Measurements from ENCODE around the gene STAC2. TPM values are rescaled to one million over a fixed set of nuclear protein-coding genes. Genes with fewer than 3 reads are reported as not detected.
"Not testable (repeated sequence)": the region's sequence is repeated elsewhere in the genome, so short reads cannot be mapped to it uniquely, and the experiment has no call there.

Gene STAC2
- total RNA-seq, 1 donor from 2014 or later, result 0.62 TPM

DNA sequence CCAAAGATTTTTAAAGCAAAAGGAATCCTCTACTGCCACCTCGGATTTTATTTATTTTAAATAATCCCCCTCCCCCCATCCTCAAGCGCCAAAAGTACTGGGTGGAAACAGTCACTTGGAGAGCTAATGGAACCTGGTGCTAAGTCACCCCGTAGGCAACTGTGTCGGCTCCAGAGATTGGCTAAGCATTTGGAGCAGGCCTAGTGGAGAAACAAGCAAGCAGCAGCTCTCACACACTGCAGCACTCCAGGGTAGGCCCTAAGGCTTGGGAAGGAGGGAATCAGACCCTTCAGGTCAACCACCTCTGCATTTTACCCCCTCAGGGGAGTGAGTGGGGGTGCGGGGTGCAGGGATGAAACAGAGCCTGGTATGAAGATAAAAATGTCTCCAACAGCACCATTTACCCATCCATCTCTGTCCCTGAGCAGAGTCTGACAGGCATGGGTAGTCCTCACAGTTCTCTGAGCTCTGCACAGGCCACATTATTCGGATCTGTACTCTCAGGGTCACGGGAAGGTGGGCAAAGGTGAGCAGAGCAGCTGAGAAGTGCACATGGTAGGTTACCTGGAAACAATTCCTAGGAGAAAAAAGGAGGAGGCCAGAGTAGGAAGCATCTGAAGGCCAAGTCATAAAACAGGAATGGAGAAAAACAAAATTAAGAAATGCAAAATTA, 27.2 kb upstream of the STAC2 start:
- peaks cover 37% of the 10 kb centered on the region for H3K36me3 Mint-ChIP-seq (ENCODE audit: unreplicated experiment)
- no peak overlapping the region for H3K27ac Mint-ChIP-seq (ENCODE audit: unreplicated experiment)
- no peaks in the 10 kb centered on the region for H3K27me3 Mint-ChIP-seq (ENCODE audit: unreplicated experiment)

DNA sequence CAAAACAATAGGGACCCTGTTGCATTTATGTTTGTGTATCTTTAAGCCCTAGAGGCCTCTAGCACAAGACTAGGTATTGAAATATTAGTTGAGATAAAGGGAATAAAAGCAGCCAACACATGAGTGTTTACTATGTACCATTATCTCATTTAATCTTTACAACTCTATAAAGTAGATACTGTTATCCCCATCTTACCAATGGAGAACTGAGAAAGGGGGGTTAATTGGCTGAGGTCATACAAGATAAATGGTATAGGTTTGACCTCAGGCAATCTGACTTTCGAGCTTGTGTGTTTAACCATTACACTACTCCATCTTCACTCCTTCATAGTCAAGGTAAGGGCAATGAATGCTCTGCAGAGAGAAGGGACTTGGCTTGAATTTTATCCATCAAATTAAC, 26.3 kb upstream of the STAC2 start:
- no peak for DNase-seq (ENCODE audit: extremely low spot score, unreplicated experiment)

More for the DNA sequence above, 27.2 kb upstream of the STAC2 start:
- DNase-seq (ENCODE audit: extremely low spot score, unreplicated experiment), result no peak
- H3K4me3 Mint-ChIP-seq (ENCODE audit: unreplicated experiment), result no peak overlapping the region
- H3K4me1 Mint-ChIP-seq (ENCODE audit: unreplicated experiment), result no peaks in the 10 kb centered on the region
- H3K9me3 Mint-ChIP-seq (ENCODE audit: unreplicated experiment), result no peaks in the 10 kb centered on the region
- TF ChIP-seq, protein P1, sequence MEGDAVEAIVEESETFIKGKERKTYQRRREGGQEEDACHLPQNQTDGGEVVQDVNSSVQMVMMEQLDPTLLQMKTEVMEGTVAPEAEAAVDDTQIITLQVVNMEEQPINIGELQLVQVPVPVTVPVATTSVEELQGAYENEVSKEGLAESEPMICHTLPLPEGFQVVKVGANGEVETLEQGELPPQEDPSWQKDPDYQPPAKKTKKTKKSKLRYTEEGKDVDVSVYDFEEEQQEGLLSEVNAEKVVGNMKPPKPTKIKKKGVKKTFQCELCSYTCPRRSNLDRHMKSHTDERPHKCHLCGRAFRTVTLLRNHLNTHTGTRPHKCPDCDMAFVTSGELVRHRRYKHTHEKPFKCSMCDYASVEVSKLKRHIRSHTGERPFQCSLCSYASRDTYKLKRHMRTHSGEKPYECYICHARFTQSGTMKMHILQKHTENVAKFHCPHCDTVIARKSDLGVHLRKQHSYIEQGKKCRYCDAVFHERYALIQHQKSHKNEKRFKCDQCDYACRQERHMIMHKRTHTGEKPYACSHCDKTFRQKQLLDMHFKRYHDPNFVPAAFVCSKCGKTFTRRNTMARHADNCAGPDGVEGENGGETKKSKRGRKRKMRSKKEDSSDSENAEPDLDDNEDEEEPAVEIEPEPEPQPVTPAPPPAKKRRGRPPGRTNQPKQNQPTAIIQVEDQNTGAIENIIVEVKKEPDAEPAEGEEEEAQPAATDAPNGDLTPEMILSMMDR (IDR thresholded peaks at IDR 0.05), result no peak

DNA sequence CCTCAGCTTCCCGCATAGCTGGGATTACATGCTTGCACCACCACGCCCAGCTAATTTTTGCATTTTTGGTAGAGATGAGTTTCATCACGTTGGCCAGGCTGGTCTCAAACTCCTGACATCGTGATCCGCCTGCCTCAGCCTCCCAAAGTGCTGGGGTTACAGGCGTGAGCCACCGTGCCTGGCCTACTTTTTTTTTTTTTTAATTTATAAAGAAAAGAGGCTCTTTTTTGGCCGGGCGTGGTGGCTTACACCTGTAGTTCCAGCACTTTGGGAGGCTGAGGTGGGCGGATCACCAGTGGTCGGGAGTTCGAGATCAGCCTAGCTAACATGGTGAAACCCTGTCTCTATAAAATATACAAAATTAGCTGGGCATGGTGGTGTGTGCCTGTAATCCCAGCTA, 24.3 kb upstream of the STAC2 start:
- not testable (repeated sequence) for DNase-seq (ENCODE audit: extremely low spot score, unreplicated experiment); H3K27ac Mint-ChIP-seq (ENCODE audit: unreplicated experiment); H3K27me3 Mint-ChIP-seq (ENCODE audit: unreplicated experiment); H3K9me3 Mint-ChIP-seq (ENCODE audit: unreplicated experiment); H3K4me3 Mint-ChIP-seq (ENCODE audit: unreplicated experiment); H3K4me1 Mint-ChIP-seq (ENCODE audit: unreplicated experiment)
- H3K36me3 Mint-ChIP-seq (ENCODE audit: unreplicated experiment), result peaks cover 26% of the 10 kb centered on the region

More for the DNA sequence above, 26.3 kb upstream of the STAC2 start:
- Mint-ChIP-seq H3K9me3 (ENCODE audit: unreplicated experiment) (no peaks in the 10 kb centered on the region), H3K27me3 (ENCODE audit: unreplicated experiment) (no peaks in the 10 kb centered on the region), H3K36me3 (ENCODE audit: unreplicated experiment) (peaks cover 29% of the 10 kb centered on the region), H3K4me3 (ENCODE audit: unreplicated experiment) (no peak overlapping the region), H3K27ac (ENCODE audit: unreplicated experiment) (no peak overlapping the region), H3K4me1 (ENCODE audit: unreplicated experiment) (no peaks in the 10 kb centered on the region)
- TF ChIP-seq, protein P1 (IDR thresholded peaks at IDR 0.05), result no peak

DNA sequence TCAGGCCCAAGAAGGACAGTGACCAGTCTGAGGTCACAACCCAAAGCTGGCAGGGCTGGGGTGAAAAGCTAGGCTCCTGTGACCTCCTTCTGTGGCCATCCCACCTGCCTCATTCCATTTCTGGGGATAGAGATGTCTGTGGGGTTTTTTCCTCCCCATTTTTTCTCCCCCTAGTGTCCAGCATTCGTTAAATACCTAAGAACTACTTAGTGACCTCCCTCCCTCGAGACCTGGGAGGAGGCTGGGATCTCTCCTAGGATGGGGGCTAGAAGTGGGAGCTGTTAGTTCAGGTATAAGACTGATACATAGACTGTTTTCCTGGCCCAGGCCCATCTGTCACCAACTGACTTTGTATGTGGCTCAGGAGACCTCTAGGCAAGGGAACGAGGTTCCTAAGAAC, 20.5 kb upstream of the STAC2 start:
- peaks cover 14% of the 10 kb centered on the region for H3K4me1 Mint-ChIP-seq (ENCODE audit: unreplicated experiment)
- H3K36me3 Mint-ChIP-seq (ENCODE audit: unreplicated experiment), result peaks cover 5% of the 10 kb centered on the region
- H3K4me3 Mint-ChIP-seq (ENCODE audit: unreplicated experiment), result no peak overlapping the region
- no peaks in the 10 kb centered on the region for H3K9me3 Mint-ChIP-seq (ENCODE audit: unreplicated experiment)
- no peak for DNase-seq (ENCODE audit: extremely low spot score, unreplicated experiment)
- H3K27me3 Mint-ChIP-seq (ENCODE audit: unreplicated experiment), result no peaks in the 10 kb centered on the region
- H3K27ac Mint-ChIP-seq (ENCODE audit: unreplicated experiment), result no peak overlapping the region
- TF ChIP-seq, protein P1 (IDR thresholded peaks at IDR 0.05), result no peak

DNA sequence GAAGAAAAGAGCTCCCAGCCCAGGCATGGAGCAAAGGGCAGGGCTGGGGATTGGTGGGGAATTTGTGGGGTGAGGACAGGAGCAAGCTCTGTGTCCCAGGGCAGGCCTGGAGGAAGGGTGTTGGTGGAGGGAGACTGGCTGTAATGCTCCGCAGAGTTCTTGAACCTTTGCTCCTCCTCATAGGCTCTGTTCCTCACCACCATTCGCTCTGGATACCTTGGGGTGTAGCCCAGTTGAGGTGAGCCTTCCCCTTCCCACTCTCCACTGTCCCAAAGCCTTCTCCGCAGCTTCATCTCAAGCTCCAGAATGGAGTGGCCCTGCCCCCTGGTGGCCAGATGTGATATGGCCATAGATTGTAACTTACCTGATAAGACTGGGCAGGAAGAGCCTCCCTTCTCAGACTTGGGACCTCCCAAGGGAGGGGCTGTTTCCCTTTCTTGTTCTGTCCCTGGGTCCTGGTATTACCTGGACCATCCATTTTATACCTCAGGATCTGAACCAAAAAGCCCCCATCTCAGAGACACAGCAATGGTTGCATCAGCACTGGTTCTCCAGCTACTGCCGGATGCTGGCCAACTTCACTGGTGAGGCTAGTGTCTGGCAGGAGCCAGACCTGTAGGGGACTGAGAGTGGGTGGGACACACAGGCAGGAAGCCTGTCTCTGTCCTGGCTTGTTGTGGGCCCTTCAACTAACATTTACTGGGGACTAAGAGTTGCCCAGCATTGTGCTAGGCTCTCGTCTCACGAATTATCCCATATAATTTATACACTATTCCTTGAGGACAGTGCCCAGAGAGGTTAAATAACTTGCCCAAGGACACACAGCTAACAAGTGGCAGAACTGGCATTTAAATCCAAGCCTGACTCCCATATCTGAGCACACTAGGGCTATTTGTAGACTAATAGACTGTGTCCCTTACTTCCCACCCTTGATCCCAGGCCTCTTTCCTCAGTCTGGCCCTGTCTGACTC, 19.1 kb upstream of the STAC2 start:
- Mint-ChIP-seq H3K9me3 (ENCODE audit: unreplicated experiment) (no peaks in the 10 kb centered on the region), H3K4me1 (ENCODE audit: unreplicated experiment) (peaks cover 14% of the 10 kb centered on the region), H3K27ac (ENCODE audit: unreplicated experiment) (no peak overlapping the region), H3K36me3 (ENCODE audit: unreplicated experiment) (peaks cover 3% of the 10 kb centered on the region), H3K27me3 (ENCODE audit: unreplicated experiment) (no peaks in the 10 kb centered on the region), H3K4me3 (ENCODE audit: unreplicated experiment) (no peak overlapping the region)
- peak; percentile 94 for DNase-seq (ENCODE audit: extremely low spot score, unreplicated experiment)
- TF ChIP-seq, protein P1 (IDR thresholded peaks at IDR 0.05), result peak; percentile 95

All from osteocyte (in vitro differentiated cells).